K562 (cell line): ENCODE measurements around the gene CCDC106. TPM values are rescaled to one million over a fixed set of nuclear protein-coding genes. Genes with fewer than 3 reads are reported as not detected.

Experiments
- HDAC6 ChIP-seq: IDR thresholded peaks from 2 replicates; pipeline ENCODE4 v1.6.1; 2012; ENCODE audit warnings: low read depth, mild to moderate bottlenecking, control low read depth, inconsistent platforms, low read length, moderate library complexity
- SMC3 ChIP-seq: conservative IDR thresholded peaks from 2 replicates; pipeline ENCODE4 v1.6.1; 2011; ENCODE audit warnings: low read depth, low read length, improper control_type of control experiment; ENCODE audit not compliant: insufficient read depth
- ZNF253 ChIP-seq: fragments of 250-450 bp; sonication (Bioruptor Pico); conservative IDR thresholded peaks from 2 replicates; pipeline ENCODE4 v1.6.1; 2021; ENCODE audit warnings: mild to moderate bottlenecking
- ZNF316 ChIP-seq: fragments of 450-650 bp; IDR thresholded peaks from 2 replicates; pipeline ENCODE4 v1.6.1; 2016
- polyA plus RNA-seq, 8 experiments: library from polyadenylated mRNA; depleted of rRNA in 4 of 8; stranded (reverse) in 5 of 8; unstranded in 3 of 8; fragments of >200 nt; fragmentation: Nextera tagmentation in 2 of 8; fragmentation: Illumina TruSeq in 1 of 8; extraction: Ambion mirVana in 2 of 8; extraction: Trizol in 1 of 8; gene quantifications; 2 replicates each; pipeline versions ENCODE4 v1.2.1 to v1.2.3, GENCODE V29; 2011 to 2014; ENCODE audit warnings: inconsistent platforms in 1 of 8, missing spikeins in 1 of 8
- total RNA-seq, 7 experiments: library from RNA; depleted of rRNA in 6 of 7; stranded (reverse); fragments of >200 nt in 6 of 7; fragmentation: Illumina TruSeq in 2 of 7; extraction: Trizol in 2 of 7; gene quantifications; 2 replicates each; pipeline versions ENCODE4 v1.2.1 to v1.2.3, GENCODE V29; 2011 to 2021; ENCODE audit warnings: low replicate concordance in 1 of 7
- TF ChIP-seq, protein P1 (sequence below): fragments of 250-450 bp; sonication (Bioruptor Pico); IDR thresholded peaks from 2 replicates; pipeline ENCODE4 v1.5.0; 2021; ENCODE audit warnings: mild to moderate bottlenecking, borderline replicate concordance
- TF ChIP-seq, protein P2 (sequence below): fragments of 450-650 bp; IDR thresholded peaks from 2 replicates; pipeline ENCODE4 v1.6.1; 2016; ENCODE audit warnings: low read depth
- TF ChIP-seq, protein P3 (sequence below), 2 experiments: fragments of 450-650 bp; IDR thresholded peaks; 2 replicates each; pipeline ENCODE4 v1.6.1; 2016; ENCODE audit warnings: mild to moderate bottlenecking in 2 of 2, borderline replicate concordance in 1 of 2, low read depth in 1 of 2, moderate library complexity in 1 of 2

CCDC106 gene
- total and polyA plus RNA-seq, 9 of the 15 experiments (the other 6 are each of a cell fraction or from before 2014, with no cell fraction given) = 0.10 to 27.5 (median 15.0) TPM; not detected in 1

DNA sequence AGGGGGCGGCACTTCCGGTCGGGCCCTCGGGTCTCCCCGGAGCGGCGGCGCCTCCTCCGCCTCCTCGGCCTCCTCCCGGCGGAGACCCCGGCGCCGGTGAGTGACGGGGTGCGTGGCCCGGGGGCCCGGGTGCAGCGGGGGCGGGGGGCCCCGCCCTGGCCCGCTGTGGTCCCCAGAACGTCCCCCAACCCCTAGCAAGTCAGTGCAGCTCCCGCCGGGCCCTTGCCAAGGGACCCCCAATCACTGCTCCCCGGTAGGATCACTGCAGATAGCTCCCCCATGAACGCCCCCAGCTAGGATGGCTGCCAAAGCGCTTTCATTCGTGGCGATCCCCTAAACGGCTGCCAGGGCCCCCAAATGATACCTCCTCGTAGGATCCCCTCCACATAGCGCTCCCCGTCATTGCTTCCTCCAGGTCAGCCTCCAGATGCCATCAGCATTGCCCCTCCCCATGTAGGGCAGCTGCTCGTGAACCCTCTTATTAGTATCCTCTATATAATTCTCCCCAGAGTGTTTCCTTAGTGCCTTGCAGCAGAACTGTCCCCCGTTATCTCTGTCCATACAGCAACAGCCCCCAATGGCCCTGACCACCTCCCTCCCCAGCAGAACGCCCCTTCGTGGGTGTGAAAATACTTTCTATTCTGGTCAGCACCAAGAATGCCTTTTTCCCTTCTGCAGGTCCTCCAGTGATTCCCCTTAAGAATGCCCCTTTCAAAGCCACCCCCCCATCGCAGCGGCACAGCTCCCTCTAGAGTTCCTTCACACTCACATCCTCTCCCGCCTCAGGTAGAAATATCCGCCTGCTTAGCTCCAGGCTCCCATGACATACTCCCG, 42.2 kb upstream of the CCDC106 start, which contains the start of gene ZNF865 (continued):
- no peak for TF ChIP-seq ZNF253 (CRISPR knock-in tag)
- TF ChIP-seq ZNF316 = no peak
- TF ChIP-seq, protein P1, sequence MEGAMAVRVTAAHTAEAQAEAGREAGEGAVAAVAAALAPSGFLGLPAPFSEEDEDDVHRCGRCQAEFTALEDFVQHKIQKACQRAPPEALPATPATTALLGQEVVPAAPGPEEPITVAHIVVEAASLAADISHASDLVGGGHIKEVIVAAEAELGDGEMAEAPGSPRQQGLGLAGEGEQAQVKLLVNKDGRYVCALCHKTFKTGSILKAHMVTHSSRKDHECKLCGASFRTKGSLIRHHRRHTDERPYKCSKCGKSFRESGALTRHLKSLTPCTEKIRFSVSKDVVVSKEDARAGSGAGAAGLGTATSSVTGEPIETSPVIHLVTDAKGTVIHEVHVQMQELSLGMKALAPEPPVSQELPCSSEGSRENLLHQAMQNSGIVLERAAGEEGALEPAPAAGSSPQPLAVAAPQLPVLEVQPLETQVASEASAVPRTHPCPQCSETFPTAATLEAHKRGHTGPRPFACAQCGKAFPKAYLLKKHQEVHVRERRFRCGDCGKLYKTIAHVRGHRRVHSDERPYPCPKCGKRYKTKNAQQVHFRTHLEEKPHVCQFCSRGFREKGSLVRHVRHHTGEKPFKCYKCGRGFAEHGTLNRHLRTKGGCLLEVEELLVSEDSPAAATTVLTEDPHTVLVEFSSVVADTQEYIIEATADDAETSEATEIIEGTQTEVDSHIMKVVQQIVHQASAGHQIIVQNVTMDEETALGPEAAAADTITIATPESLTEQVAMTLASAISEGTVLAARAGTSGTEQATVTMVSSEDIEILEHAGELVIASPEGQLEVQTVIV (CRISPR knock-in tag) = no peak
- TF ChIP-seq, protein P2, sequence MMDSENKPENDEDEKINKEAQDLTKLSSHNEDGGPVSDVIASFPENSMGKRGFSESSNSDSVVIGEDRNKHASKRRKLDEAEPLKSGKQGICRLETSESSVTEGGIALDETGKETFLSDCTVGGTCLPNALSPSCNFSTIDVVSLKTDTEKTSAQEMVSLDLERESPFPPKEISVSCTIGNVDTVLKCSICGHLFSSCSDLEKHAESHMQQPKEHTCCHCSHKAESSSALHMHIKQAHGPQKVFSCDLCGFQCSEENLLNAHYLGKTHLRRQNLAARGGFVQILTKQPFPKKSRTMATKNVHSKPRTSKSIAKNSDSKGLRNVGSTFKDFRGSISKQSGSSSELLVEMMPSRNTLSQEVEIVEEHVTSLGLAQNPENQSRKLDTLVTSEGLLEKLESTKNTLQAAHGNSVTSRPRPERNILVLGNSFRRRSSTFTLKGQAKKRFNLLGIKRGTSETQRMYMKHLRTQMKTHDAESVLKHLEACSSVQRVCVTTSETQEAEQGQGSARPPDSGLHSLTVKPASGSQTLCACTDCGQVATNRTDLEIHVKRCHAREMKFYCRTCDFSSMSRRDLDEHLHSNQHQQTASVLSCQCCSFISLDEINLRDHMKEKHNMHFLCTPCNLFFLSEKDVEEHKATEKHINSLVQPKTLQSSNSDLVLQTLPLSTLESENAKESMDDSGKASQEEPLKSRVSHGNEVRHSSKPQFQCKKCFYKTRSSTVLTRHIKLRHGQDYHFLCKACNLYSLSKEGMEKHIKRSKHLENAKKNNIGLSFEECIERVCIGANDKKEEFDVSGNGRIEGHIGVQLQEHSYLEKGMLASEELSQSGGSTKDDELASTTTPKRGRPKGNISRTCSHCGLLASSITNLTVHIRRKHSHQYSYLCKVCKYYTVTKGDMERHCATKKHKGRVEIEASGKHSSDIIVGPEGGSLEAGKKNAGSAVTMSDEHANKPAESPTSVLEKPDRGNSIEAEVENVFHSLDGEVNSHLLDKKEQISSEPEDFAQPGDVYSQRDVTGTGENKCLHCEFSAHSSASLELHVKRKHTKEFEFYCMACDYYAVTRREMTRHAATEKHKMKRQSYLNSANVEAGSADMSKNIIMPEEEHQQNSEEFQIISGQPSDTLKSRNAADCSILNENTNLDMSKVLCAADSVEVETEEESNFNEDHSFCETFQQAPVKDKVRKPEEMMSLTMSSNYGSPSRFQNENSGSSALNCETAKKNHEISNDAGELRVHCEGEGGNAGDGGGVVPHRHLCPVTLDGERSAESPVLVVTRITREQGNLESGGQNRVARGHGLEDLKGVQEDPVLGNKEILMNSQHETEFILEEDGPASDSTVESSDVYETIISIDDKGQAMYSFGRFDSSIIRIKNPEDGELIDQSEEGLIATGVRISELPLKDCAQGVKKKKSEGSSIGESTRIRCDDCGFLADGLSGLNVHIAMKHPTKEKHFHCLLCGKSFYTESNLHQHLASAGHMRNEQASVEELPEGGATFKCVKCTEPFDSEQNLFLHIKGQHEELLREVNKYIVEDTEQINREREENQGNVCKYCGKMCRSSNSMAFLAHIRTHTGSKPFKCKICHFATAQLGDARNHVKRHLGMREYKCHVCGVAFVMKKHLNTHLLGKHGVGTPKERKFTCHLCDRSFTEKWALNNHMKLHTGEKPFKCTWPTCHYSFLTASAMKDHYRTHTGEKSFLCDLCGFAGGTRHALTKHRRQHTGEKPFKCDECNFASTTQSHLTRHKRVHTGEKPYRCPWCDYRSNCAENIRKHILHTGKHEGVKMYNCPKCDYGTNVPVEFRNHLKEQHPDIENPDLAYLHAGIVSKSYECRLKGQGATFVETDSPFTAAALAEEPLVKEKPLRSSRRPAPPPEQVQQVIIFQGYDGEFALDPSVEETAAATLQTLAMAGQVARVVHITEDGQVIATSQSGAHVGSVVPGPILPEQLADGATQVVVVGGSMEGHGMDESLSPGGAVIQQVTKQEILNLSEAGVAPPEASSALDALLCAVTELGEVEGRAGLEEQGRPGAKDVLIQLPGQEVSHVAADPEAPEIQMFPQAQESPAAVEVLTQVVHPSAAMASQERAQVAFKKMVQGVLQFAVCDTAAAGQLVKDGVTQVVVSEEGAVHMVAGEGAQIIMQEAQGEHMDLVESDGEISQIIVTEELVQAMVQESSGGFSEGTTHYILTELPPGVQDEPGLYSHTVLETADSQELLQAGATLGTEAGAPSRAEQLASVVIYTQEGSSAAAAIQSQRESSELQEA = no peak
- TF ChIP-seq, protein P3, sequence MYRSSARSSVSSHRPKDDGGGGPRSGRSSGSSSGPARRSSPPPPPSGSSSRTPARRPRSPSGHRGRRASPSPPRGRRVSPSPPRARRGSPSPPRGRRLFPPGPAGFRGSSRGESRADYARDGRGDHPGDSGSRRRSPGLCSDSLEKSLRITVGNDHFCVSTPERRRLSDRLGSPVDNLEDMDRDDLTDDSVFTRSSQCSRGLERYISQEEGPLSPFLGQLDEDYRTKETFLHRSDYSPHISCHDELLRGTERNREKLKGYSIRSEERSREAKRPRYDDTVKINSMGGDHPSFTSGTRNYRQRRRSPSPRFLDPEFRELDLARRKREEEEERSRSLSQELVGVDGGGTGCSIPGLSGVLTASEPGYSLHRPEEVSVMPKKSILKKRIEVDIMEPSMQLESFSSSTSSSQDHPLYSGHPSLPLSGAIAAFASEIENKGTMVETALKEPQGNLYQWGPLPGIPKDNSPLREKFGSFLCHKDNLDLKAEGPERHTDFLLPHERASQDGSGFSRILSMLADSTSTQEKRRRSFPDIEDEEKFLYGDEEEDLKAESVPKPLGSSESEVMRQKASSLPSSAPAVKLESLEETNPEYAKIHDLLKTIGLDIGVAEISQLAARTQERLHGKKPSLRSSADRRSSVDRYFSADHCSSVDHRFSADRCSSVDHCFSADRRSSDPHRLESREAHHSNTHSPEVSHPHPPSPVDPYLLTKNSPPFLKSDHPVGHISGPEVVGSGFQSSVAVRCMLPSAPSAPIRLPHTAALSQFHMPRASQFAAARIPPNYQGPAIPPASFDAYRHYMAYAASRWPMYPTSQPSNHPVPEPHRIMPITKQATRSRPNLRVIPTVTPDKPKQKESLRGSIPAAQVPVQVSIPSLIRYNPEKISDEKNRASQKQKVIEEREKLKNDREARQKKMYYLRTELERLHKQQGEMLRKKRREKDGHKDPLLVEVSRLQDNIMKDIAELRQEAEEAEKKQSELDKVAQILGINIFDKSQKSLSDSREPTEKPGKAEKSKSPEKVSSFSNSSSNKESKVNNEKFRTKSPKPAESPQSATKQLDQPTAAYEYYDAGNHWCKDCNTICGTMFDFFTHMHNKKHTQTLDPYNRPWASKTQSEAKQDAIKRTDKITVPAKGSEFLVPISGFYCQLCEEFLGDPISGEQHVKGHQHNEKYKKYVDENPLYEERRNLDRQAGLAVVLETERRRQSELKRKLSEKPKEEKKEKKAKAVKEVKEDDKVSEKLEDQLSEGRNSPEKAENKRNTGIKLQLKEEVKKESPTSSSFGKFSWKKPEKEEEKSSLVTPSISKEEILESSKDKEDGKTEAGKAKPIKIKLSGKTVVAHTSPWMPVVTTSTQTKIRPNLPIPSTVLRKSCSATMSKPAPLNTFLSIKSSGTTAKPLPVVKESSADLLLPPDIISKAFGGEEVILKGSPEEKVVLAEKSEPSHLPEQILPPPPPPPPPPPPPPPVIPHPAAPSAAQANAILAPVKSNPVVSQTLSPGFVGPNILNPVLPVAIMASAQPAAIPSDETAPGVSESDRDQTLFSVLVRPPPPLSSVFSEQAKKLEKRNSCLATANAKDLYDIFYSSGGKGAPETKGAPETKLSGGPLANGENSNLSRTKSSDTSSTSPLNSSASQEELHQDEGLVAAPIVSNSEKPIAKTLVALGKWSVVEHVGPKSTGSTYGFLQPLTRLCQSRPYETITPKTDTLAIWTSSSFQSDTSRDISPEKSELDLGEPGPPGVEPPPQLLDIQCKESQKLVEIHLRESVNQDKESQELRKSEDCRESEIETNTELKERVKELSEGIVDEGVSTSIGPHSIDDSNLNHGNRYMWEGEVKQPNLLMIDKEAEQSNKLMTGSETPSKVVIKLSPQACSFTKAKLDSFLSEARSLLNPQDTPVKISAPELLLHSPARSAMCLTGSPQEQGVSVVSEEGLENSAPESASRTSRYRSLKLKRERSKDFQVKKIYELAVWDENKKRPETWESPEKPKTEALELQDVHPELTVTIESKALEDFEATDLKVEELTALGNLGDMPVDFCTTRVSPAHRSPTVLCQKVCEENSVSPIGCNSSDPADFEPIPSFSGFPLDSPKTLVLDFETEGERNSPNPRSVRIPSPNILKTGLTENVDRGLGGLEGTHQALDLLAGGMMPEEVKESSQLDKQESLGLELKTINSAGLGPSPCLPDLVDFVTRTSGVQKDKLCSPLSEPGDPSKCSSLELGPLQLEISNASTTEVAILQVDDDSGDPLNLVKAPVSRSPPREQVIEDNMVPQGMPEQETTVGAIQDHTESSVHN (IDR thresholded peaks at IDR 0.05; ENCODE audit: borderline replicate concordance in 1 of 2, low read depth in 1 of 2) = no peak
- no peak for TF ChIP-seq HDAC6
- TF ChIP-seq SMC3 = peak; percentile 52
